CD4-positive, alpha-beta T cell treated with Interleukin-15 for 4 hours (primary cell): Measurements from ENCODE around the gene EBLN1.
"Not testable (repeated sequence)": the region's sequence is repeated elsewhere in the genome, so short reads cannot be mapped to it uniquely, and the experiment has no call there.

Experiments
- DNase-seq: peaks from one replicate; pipeline ENCODE4 v3.0.0-alpha.2; 2020; ENCODE audit warnings: low spot score

EBLN1 gene

GRCh38 chr10:22228167-22228938 is 10.5 kb upstream of the EBLN1 start:
- no peak for DNase-seq

- DNase-seq, result no peak
Observed at GRCh38 chr10:22226599-22226998, 8.8 kb upstream of the EBLN1 start.

GRCh38 chr10:22222236-22223190 is 4.7 kb upstream of the EBLN1 start:
- no peak for DNase-seq

GRCh38 chr10:22219308-22219707 is 1.5 kb upstream of the EBLN1 start:
- DNase-seq, result no peak

- no peak for DNase-seq
Observed at GRCh38 chr10:22218448-22218847, 633 bp upstream of the EBLN1 start.

- not testable (repeated sequence) for DNase-seq
Observed at GRCh38 chr10:22217084-22217483, 731 bp downstream of the EBLN1 start.

GRCh38 chr10:22210267-22210666 is 7.5 kb downstream of the EBLN1 start:
- DNase-seq, result no peak

GRCh38 chr10:22193945-22194344 is 23.9 kb downstream of the EBLN1 start:
- DNase-seq, result no peak

- no peak for DNase-seq
Observed at GRCh38 chr10:22185586-22185985, 32.2 kb downstream of the EBLN1 start.

GRCh38 chr10:22183771-22184461 is 33.9 kb downstream of the EBLN1 start:
- no peak for DNase-seq

- no peak for DNase-seq
Observed at GRCh38 chr10:22180724-22181123, 37.1 kb downstream of the EBLN1 start.

GRCh38 chr10:22174442-22174841 is 43.4 kb downstream of the EBLN1 start:
- no peak for DNase-seq

- no peak for DNase-seq
Observed at GRCh38 chr10:22171131-22171530, 46.7 kb downstream of the EBLN1 start.

GRCh38 chr10:22170582-22170981 is 47.2 kb downstream of the EBLN1 start:
- no peak for DNase-seq

GRCh38 chr10:22159979-22160378 is 57.8 kb downstream of the EBLN1 start:
- no peak for DNase-seq

GRCh38 chr10:22159180-22159579 is 58.6 kb downstream of the EBLN1 start:
- no peak for DNase-seq
